GM23248 (cell line): ENCODE results near the gene CDKN2A. TPM values are rescaled to one million over a fixed set of nuclear protein-coding genes. Genes with fewer than 3 reads are reported as not detected.
A peak's percentile ranks its signal among the peaks of the same experiment; 100 is the strongest.

ENCODE experiments used
- DNase-seq: peaks from one replicate; pipeline ENCODE4 v3.0.0-alpha.2; 2015
- H2AFZ ChIP-seq: fragments of 200-600 bp; sonication (generic); 2 replicates; pipeline ENCODE4 v1.6.1; 2016; ENCODE audit warnings: antibody characterized with exemption
- H3F3A ChIP-seq: fragments of 200-600 bp; sonication (generic); 2 replicates; pipeline ENCODE4 v1.6.1; 2016; ENCODE audit warnings: mild to moderate bottlenecking, antibody characterized with exemption, mixed run types; ENCODE audit not compliant: insufficient read depth
- H3K27ac ChIP-seq: fragments of 200-600 bp; sonication (generic); 2 replicates; pipeline ENCODE4 v1.5.1; 2016; ENCODE audit warnings: mild to moderate bottlenecking
- H3K27me3 ChIP-seq: fragments of 200-600 bp; sonication (generic); replicated peaks from 2 replicates; pipeline ENCODE4 v1.6.1; 2016; ENCODE audit warnings: mild to moderate bottlenecking; ENCODE audit not compliant: insufficient read depth
- H3K36me3 ChIP-seq: fragments of 200-600 bp; sonication (generic); 2 replicates; pipeline ENCODE4 v1.6.1; 2016; ENCODE audit warnings: low read depth, mild to moderate bottlenecking
- H3K4me1 ChIP-seq: fragments of 200-600 bp; sonication (generic); 2 replicates; pipeline ENCODE4 v1.6.1; 2016; ENCODE audit warnings: mild to moderate bottlenecking; ENCODE audit not compliant: insufficient read depth
- H3K4me2 ChIP-seq: fragments of 200-600 bp; sonication (generic); one replicate; pipeline ENCODE4 v1.6.1; 2016; ENCODE audit warnings: mild to moderate bottlenecking; ENCODE audit not compliant: unreplicated experiment
- H3K4me3 ChIP-seq: fragments of 200-600 bp; sonication (generic); 2 replicates; pipeline ENCODE4 v1.5.1; 2016; ENCODE audit warnings: mild to moderate bottlenecking
- H3K79me2 ChIP-seq: fragments of 200-600 bp; sonication (generic); 2 replicates; pipeline ENCODE4 v1.6.1; 2016; ENCODE audit warnings: mild to moderate bottlenecking; ENCODE audit not compliant: insufficient read depth
- H3K9ac ChIP-seq: fragments of 200-600 bp; sonication (generic); 2 replicates; pipeline ENCODE4 v1.6.1; 2016; ENCODE audit warnings: mild to moderate bottlenecking
- H3K9me2 ChIP-seq: fragments of 200-600 bp; sonication (generic); 2 replicates; pipeline ENCODE4 v1.6.1; 2016; ENCODE audit warnings: mixed run types, mild to moderate bottlenecking, moderate library complexity; ENCODE audit not compliant: insufficient read depth
- H3K9me3 ChIP-seq: fragments of 200-600 bp; sonication (generic); one replicate; pipeline ENCODE4 v1.6.1; 2017; ENCODE audit warnings: low read depth
- H4K20me1 ChIP-seq: fragments of 200-600 bp; sonication (generic); 2 replicates; pipeline ENCODE4 v1.6.0; 2016; ENCODE audit not compliant: insufficient read depth
- EZH2 ChIP-seq: fragments of 200-600 bp; sonication (generic); IDR thresholded peaks from 2 replicates; pipeline ENCODE4 v1.6.1; 2018; ENCODE audit warnings: antibody characterized with exemption, mild to moderate bottlenecking; ENCODE audit not compliant: insufficient read depth, poor library complexity, severe bottlenecking
- EZH2phosphoT487 ChIP-seq: fragments of 200-600 bp; sonication (generic); IDR thresholded peaks from 2 replicates; pipeline ENCODE4 v1.6.1; 2018; ENCODE audit warnings: antibody characterized with exemption, moderate library complexity, mild to moderate bottlenecking, low read depth; ENCODE audit not compliant: insufficient read depth
- WGBS, 2 experiments: methylation state at CpG; one replicate each; pipeline ENCODE4 v1.1.6; 2015 to 2017; ENCODE audit warnings: low lambda C conversion rate in 2 of 2, low coverage in 1 of 2; ENCODE audit errors: missing lambda C conversion rate in 2 of 2; 5-methylcytosine and 5-hydroxymethylcytosine counted together
- in situ Hi-C: fragments of 300-500 bp; cut with MboI; formaldehyde crosslinking; loops from 2 replicates; pipeline ENCODE4 v1.15.0; 2020
- polyA plus RNA-seq: library from polyadenylated mRNA; unstranded; fragments of >200 nt; fragmentation: Nextera tagmentation; extraction: Ambion mirVana; gene quantifications from 2 replicates; pipeline ENCODE4 v1.2.1, GENCODE V29; 2016
- total RNA-seq: library from RNA; depleted of rRNA; stranded (reverse); fragments of >200 nt; shearing (Covaris generic); gene quantifications from 2 replicates; pipeline ENCODE4 v1.2.3, GENCODE V29; 2014

CDKN2A gene
- total and polyA plus RNA-seq, 2 experiments from 2014 or later = 27.3 to 42.2 TPM

DNA sequence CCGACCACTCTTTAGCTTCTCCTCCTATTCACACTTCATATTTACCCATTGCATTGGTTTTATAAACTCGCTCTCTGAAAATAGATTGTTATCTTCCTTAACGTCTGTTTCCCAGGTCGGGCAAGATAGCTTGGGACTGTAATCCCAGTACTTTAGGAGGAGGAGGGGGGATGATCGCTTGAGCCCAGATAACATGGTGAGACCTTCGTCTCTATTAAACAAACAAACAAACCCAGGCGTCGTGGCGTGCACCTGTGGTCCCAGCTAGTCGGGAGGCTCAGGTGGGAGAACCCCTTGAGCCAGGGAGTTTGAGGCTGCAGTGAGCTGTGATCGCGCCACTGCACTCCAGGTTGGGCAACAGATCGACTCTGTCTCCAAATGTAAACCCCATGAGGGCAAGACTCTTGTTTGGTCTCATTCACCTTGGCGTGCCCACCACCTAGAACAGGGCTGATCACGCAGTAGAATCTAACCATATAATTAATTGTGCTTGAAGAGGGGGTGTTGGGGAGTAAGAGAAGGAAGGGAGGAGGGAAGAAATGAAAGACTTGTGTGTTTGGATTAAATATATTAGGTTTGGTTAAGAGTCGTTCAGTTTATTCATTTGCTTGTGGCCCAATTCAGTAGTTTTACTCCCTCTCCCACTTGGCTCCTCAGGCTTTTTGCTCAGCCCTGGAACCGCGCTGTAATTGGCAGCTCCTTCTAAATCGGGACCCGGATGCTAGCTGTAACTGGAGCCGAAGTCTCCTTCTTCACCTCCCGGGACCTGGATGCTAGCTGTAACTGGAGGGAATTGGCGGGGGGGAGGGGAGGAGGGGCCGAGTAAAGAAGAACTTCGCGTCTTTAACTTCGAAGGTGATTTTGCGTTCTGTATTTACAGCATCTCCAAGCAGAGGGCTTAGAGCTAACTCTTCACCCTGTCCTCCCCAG is 24.9 kb downstream of the CDKN2A start:
- no peak overlapping the region for H3K9ac ChIP-seq
- H4K20me1 ChIP-seq = no peaks in the 10 kb centered on the region
- H3K79me2 ChIP-seq = no peaks in the 10 kb centered on the region
- H3K27me3 ChIP-seq = peaks cover 57% of the 10 kb centered on the region
- in situ Hi-C loops = no loop called here
- no peak overlapping the region for H2AFZ ChIP-seq
- no peak overlapping the region for H3K4me2 ChIP-seq
- WGBS, 2 experiments = 31 to 35% methylated on average over 23 to 28 of the region's 28 CpGs
- no peak overlapping the region; the same call in 1 of the 2 replicates for H3K4me3 ChIP-seq
- no peaks in the 10 kb centered on the region for H3K9me3 ChIP-seq
- H3K4me1 ChIP-seq = no peaks in the 10 kb centered on the region; the same call in none of the 2 replicates
- H3K36me3 ChIP-seq = no peaks in the 10 kb centered on the region
- no peak for TF ChIP-seq EZH2
- no peak for TF ChIP-seq EZH2phosphoT487
- DNase-seq = peak; percentile 2
- H3K9me2 ChIP-seq = no peaks in the 10 kb centered on the region
- no peak overlapping the region for H3K27ac ChIP-seq
- peaks cover 11% of the 10 kb centered on the region; the same call in 1 of the 2 replicates for H3F3A ChIP-seq

DNA sequence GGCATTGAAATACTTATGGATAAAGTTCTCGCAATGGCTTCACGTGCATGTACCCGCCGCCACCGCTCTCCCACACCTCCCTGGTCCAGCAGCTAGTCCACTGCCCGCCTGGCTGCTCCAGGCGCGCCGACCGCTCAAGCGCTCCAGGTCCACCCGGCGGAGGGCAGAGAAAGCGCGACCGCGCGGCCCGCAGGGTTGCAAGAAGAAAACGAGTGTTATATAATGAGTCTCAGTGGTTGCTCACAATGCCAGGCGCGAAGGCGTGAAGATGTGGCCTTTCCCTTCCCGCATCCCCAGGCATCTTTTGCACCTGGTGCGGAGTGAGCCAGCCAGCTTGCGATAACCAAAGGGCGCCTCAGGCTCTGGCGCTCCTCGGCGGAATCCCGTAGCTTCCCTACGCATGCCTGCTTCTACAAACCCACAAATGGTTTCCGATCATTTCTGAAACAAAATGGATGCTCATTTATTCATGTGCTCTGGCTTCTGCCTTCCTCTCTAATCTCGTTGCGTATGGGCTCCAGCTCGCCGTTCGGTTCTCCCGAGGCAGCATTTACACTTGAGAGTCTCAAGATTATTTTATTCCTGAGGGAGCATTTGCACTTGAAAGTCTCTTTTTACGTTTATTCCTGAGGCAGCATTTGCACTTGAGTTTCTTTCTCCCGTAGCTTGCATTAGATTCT is 25.7 kb downstream of the CDKN2A start:
- DNase-seq = peak; percentile 42
- Histone ChIP-seq H3K9me2 (no peaks in the 10 kb centered on the region), H3K4me3 (peak overlapping the region; percentile 26; the same call in 1 of the 2 replicates), H2AFZ (no peak overlapping the region), H3K79me2 (no peaks in the 10 kb centered on the region), H3F3A (peaks cover 12% of the 10 kb centered on the region; the same call in 1 of the 2 replicates), H3K4me1 (no peaks in the 10 kb centered on the region; the same call in none of the 2 replicates), H3K9ac (no peak overlapping the region), H3K27ac (no peak overlapping the region), H3K4me2 (peak overlapping the region; percentile 13), H3K9me3 (peaks cover under 1% of the 10 kb centered on the region), H3K27me3 (peaks cover 49% of the 10 kb centered on the region), H3K36me3 (no peaks in the 10 kb centered on the region), H4K20me1 (no peaks in the 10 kb centered on the region)
- TF ChIP-seq EZH2phosphoT487 (no peak), EZH2 (no peak)
- in situ Hi-C loops = no loop called here
- WGBS, 2 experiments = 24 to 31% methylated on average over 41 of the region's 41 CpGs

DNA sequence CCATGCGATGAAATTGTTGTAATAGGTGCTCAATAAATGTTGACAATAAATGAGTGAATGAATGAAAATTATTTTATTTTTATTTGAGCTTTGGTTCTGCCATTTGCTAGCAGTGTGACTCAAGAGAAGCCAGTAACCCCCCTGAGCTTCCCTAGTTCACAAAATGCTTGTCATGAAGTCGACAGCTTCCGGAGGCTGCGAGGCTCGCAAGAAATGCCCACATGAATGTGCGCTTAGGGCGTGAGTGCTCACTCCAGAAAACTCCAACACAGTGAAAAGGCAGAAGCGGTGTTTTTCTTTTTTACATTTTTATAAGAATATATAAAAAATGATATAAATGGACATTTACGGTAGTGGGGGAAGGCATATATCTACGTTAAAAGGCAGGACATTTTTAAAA is 26.5 kb downstream of the CDKN2A start:
- no peaks in the 10 kb centered on the region for H3K79me2 ChIP-seq
- no peak overlapping the region for H3K9ac ChIP-seq
- H3K36me3 ChIP-seq = no peaks in the 10 kb centered on the region
- H4K20me1 ChIP-seq = no peaks in the 10 kb centered on the region
- in situ Hi-C loops = no loop called here
- no peaks in the 10 kb centered on the region for H3K9me2 ChIP-seq
- no peaks in the 10 kb centered on the region; the same call in 1 of the 2 replicates for H3K4me1 ChIP-seq
- WGBS, 2 experiments = 61% methylated on average over 10 of the region's 10 CpGs
- H3K4me2 ChIP-seq = no peak overlapping the region
- peaks cover 10% of the 10 kb centered on the region; the same call in 1 of the 2 replicates for H3F3A ChIP-seq
- no peak overlapping the region for H3K4me3 ChIP-seq
- H3K27ac ChIP-seq = no peak overlapping the region
- TF ChIP-seq EZH2 = no peak
- TF ChIP-seq EZH2phosphoT487 = no peak
- peaks cover 3% of the 10 kb centered on the region for H3K9me3 ChIP-seq
- H2AFZ ChIP-seq = no peak overlapping the region
- DNase-seq = no peak
- H3K27me3 ChIP-seq = peaks cover 43% of the 10 kb centered on the region

DNA sequence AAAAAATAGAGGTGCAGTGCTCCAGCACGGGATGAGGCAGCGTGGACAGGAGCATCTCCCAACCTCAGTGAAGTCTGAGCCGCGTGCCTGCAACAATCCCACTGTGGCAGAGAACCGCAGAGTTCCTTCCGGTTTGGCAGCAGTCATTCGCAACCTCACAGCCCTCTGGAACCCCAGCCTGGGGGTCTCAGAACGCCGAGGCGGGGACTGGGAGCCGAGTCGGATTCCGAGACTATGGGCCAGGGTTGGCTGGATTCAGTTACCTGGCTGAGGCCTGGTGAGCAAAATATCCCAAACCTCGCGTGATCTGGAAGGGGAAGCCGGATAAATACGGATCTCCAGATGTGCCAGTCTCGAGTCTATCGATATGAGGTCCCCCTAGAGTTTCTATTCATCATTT is 27.0 kb downstream of the CDKN2A start:
- Histone ChIP-seq H3K4me3 (no peak overlapping the region), H3K4me2 (no peak overlapping the region), H3K27ac (no peak overlapping the region), H4K20me1 (no peaks in the 10 kb centered on the region), H3K9me2 (no peaks in the 10 kb centered on the region), H3F3A (peaks cover 9% of the 10 kb centered on the region; the same call in 1 of the 2 replicates), H3K27me3 (peaks cover 37% of the 10 kb centered on the region), H3K79me2 (no peaks in the 10 kb centered on the region), H3K4me1 (no peaks in the 10 kb centered on the region; the same call in 1 of the 2 replicates), H2AFZ (no peak overlapping the region), H3K9ac (no peak overlapping the region), H3K9me3 (peaks cover 3% of the 10 kb centered on the region), H3K36me3 (no peaks in the 10 kb centered on the region)
- WGBS, 2 experiments = 53 to 58% methylated on average over 19 of the region's 19 CpGs
- TF ChIP-seq EZH2phosphoT487 (no peak), EZH2 (no peak)
- in situ Hi-C loops = no loop called here
- no peak for DNase-seq
